ENCODE data around the gene SSBP3. TPM values are rescaled to one million over a fixed set of nuclear protein-coding genes. Genes with fewer than 3 reads are reported as not detected.

The SSBP3 gene
- total and polyA plus RNA-seq, 4 donors: 7.7 to 24.7 (median 17.3) TPM

- no peak for DNase-seq (ENCODE audit: low spot score)
- no peak for TF ChIP-seq HNF4A (conservative IDR thresholded peaks at IDR 0.05)
- TF ChIP-seq EGR1 (IDR thresholded peaks at IDR 0.05; ENCODE audit: low read depth in 2 of 2): no peak
- TF ChIP-seq REST (IDR thresholded peaks at IDR 0.05): no peak
- no peak for TF ChIP-seq TAF1 (conservative IDR thresholded peaks at IDR 0.05)
- TF ChIP-seq ZBTB33 (IDR thresholded peaks at IDR 0.05): no peak
- no peak for TF ChIP-seq ATF3 (IDR thresholded peaks at IDR 0.05)
- TF ChIP-seq GABPA (IDR thresholded peaks at IDR 0.05 in 1 of 2, conservative IDR thresholded peaks at IDR 0.05 in 1 of 2): no peak
- no peak for TF ChIP-seq FOXA2 (IDR thresholded peaks at IDR 0.05)
- TF ChIP-seq RXRA (IDR thresholded peaks at IDR 0.05): no peak
- no peak for TF ChIP-seq HNF4G (IDR thresholded peaks at IDR 0.05)
- TF ChIP-seq JUND (IDR thresholded peaks at IDR 0.05): no peak
- no peak for TF ChIP-seq SP1 (IDR thresholded peaks at IDR 0.05)
- Histone ChIP-seq H3K9ac (ENCODE audit: low read depth in 1 of 2, low read length in 2 of 2) (no peak overlapping the region), H3K27ac (ENCODE audit: low read depth in 1 of 2, low read length in 2 of 2) (peak overlapping the region in 1 of 2 donors; percentile 0), H3K4me1 (ENCODE audit: control insufficient read depth in 4 of 4, insufficient read depth in 4 of 4, low read length in 3 of 4) (peaks cover 5 to 17% (median 13%) of the 10 kb centered on the region in 4 donors), H3K36me3 (ENCODE audit: control insufficient read depth in 4 of 4, insufficient read depth in 3 of 4, low read depth in 1 of 4, low read length in 3 of 4) (peaks cover 0 to 10% (median 4%) of the 10 kb centered on the region in 4 donors), H3K27me3 (ENCODE audit: control insufficient read depth in 4 of 4, insufficient read depth in 4 of 4, low read length in 3 of 4) (no peaks in the 10 kb centered on the region), H3K9me3 (ENCODE audit: control insufficient read depth in 4 of 4, low read length in 3 of 4) (no peaks in the 10 kb centered on the region), H3K4me3 (ENCODE audit: low read depth in 1 of 3, low read length in 3 of 3) (no peak overlapping the region)
- WGBS: 60% methylated on average over 7 of the region's 7 CpGs
These were observed 21.1 kb downstream of the SSBP3 start for GRCh38 chr1:54384918-54385726.

GRCh38 chr1:54384471-54384870 is 21.7 kb downstream of the SSBP3 start:
- DNase-seq (ENCODE audit: low spot score): no peak
- Histone ChIP-seq H3K4me3 (ENCODE audit: low read depth in 1 of 3, low read length in 3 of 3) (no peak overlapping the region), H3K27me3 (ENCODE audit: control insufficient read depth in 4 of 4, insufficient read depth in 4 of 4, low read length in 3 of 4) (no peaks in the 10 kb centered on the region), H3K36me3 (ENCODE audit: control insufficient read depth in 4 of 4, insufficient read depth in 3 of 4, low read depth in 1 of 4, low read length in 3 of 4) (peaks cover 0 to 7% (median 2%) of the 10 kb centered on the region in 4 donors), H3K9me3 (ENCODE audit: control insufficient read depth in 4 of 4, low read length in 3 of 4) (no peaks in the 10 kb centered on the region), H3K4me1 (ENCODE audit: control insufficient read depth in 4 of 4, insufficient read depth in 4 of 4, low read length in 3 of 4) (peaks cover 11 to 24% (median 17%) of the 10 kb centered on the region in 4 donors), H3K9ac (ENCODE audit: low read depth in 1 of 2, low read length in 2 of 2) (no peak overlapping the region), H3K27ac (ENCODE audit: low read depth in 1 of 2, low read length in 2 of 2) (no peak overlapping the region)
- WGBS: 96% methylated on average over 2 of the region's 2 CpGs
- no peak for TF ChIP-seq HNF4A (conservative IDR thresholded peaks at IDR 0.05)
- TF ChIP-seq NR2F2 (IDR thresholded peaks at IDR 0.05): no peak
- no peak for TF ChIP-seq EGR1 (IDR thresholded peaks at IDR 0.05; ENCODE audit: low read depth in 2 of 2)
- no peak for TF ChIP-seq GABPA (IDR thresholded peaks at IDR 0.05 in 1 of 2, conservative IDR thresholded peaks at IDR 0.05 in 1 of 2)
- TF ChIP-seq HNF4G (IDR thresholded peaks at IDR 0.05): no peak
- TF ChIP-seq YY1 (IDR thresholded peaks at IDR 0.05): no peak
- TF ChIP-seq ZBTB33 (IDR thresholded peaks at IDR 0.05): no peak
- TF ChIP-seq REST (IDR thresholded peaks at IDR 0.05): no peak
- no peak for TF ChIP-seq CTCF (IDR thresholded peaks at IDR 0.05; ENCODE audit: low read depth, low read length, missing input control)
- TF ChIP-seq FOXA1 (IDR thresholded peaks at IDR 0.05): no peak
- TF ChIP-seq ATF3 (IDR thresholded peaks at IDR 0.05): no peak

Data from liver (tissue), 9 donors.